ENCODE results near the gene ZFYVE28.

ZFYVE28 gene

DNA sequence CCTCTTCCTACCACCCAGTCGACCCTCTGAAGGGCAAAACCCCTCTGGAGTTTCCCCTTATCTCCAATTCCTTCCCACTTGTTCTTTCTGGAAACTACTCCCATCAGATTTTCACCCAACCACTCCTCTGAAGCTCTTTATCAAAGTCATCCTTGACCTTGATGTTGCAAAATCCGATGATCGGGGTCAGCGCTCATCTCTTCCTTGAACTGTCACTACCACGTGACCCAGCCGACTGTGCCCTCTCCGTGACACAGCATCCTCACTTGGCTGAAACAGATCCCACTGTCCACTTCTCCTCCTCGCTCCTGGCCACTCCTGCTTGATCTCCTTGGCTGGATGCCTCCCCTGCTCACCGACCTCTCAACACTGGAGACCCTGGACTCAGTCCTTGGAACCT lies 1.4 kb upstream of the ZFYVE28 start:
- Histone ChIP-seq H4K8ac (ENCODE audit: low read depth, low read length) (no peak overlapping the region), H3K27ac (ENCODE audit: low read depth, low read length) (no peak overlapping the region), H3K36me3 (ENCODE audit: control insufficient read depth, insufficient read depth, low read length) (no peaks in the 10 kb centered on the region), H2AK5ac (ENCODE audit: low read length) (no peak overlapping the region), H2BK5ac (ENCODE audit: low read length) (no peak overlapping the region), H4K5ac (ENCODE audit: low read length) (no peak overlapping the region), H3K27me3 (ENCODE audit: insufficient read depth, low read length, poor library complexity) (peaks cover 37% of the 10 kb centered on the region), H3K79me2 (ENCODE audit: control insufficient read depth, insufficient read depth, low read length) (no peaks in the 10 kb centered on the region), H3K79me1 (ENCODE audit: low read length) (no peaks in the 10 kb centered on the region), H3K23ac (ENCODE audit: low read length) (no peak overlapping the region), H3K56ac (ENCODE audit: low read length) (no peak overlapping the region), H3K4me2 (ENCODE audit: low read length) (no peak overlapping the region), H3K4ac (ENCODE audit: low read depth, low read length) (no peak overlapping the region), H2BK120ac (ENCODE audit: low read depth, low read length) (no peak overlapping the region), H3K18ac (ENCODE audit: low read length) (no peak overlapping the region), H2BK15ac (replicated peaks; ENCODE audit: low read depth) (no peak overlapping the region), H3K4me3 (ENCODE audit: low read length) (no peak overlapping the region), H3K9ac (ENCODE audit: low read length) (no peak overlapping the region), H3K4me1 (ENCODE audit: control insufficient read depth, low read depth, low read length) (peaks cover 4% of the 10 kb centered on the region)
- WGBS (ENCODE audit: extremely low coverage, insufficient coverage, low lambda C conversion rate), result no CpG with 5 or more reads among the region's 9 CpGs
- DNase-seq, result no peak

DNA sequence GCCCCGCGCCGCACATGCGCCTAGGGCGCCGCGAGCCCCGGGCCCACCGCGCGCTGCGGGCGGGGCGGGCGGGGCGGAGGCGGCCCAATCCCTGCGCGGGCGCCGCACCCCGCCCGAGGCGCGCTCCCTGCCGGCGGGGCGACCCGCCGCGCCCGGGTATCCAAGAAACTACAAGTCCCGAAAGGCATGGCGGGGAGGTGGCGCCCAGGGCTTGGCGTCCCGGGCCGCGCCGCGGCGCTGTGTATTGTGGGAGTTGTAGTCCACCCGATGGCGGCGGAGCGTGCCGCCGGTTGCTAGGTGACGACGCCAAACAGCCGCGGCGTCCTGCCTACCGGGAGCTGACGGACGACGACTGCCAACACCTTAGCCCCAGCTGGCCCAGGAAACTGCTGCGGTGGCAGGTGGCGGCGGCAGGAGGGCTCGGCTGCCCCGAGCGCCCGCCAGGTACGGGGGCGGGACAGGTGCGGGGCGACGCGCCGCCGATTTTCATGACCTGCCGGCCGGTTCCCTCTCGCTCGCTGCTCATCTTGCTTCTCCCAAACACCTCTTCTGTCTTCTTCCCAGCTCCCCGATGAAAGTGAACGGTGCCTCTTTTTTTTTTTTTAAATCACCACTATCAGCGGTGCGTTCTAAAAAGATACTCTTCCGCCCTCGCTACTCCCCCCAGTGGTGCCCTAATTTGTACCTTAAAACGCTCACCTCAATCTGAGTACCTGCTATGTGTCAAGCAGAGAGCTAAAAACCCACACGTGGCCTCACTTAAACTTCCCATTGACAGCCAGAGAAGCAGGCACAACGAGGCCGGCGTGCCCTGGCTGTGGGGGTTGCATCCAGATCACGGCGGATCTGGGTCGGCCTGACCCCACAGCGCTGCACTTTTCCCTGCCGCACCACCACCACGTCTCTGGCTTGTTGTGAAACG lies 466 bp upstream of the ZFYVE28 start, which contains the start of gene CFAP99:
Gene CFAP99 (plus strand): TSS at position 306 of the 922 bp plus-strand sequence.
- Histone ChIP-seq H3K4me2 (ENCODE audit: low read length) (peak within 1 kb of the TSS; percentile 70), H2BK120ac (ENCODE audit: low read depth, low read length) (no peak within 1 kb of the TSS), H4K8ac (ENCODE audit: low read depth, low read length) (no peak within 1 kb of the TSS), H3K56ac (ENCODE audit: low read length) (peak within 1 kb of the TSS; percentile 49), H3K36me3 (ENCODE audit: control insufficient read depth, insufficient read depth, low read length) (no peaks in the 10 kb centered on the region), H3K27ac (ENCODE audit: low read depth, low read length) (no peak within 1 kb of the TSS), H3K4ac (ENCODE audit: low read depth, low read length) (no peak within 1 kb of the TSS), H3K79me1 (ENCODE audit: low read length) (no peaks in the 10 kb centered on the region), H2BK15ac (replicated peaks; ENCODE audit: low read depth) (no peak within 1 kb of the TSS), H3K18ac (ENCODE audit: low read length) (no peak within 1 kb of the TSS), H3K27me3 (ENCODE audit: insufficient read depth, low read length, poor library complexity) (peaks cover 37% of the 10 kb centered on the region), H3K9ac (ENCODE audit: low read length) (peak within 1 kb of the TSS; percentile 34), H3K23ac (ENCODE audit: low read length) (peak within 1 kb of the TSS; percentile 66), H4K5ac (ENCODE audit: low read length) (no peak within 1 kb of the TSS), H3K79me2 (ENCODE audit: control insufficient read depth, insufficient read depth, low read length) (no peaks in the 10 kb centered on the region), H3K4me1 (ENCODE audit: control insufficient read depth, low read depth, low read length) (peaks cover 6% of the 10 kb centered on the region), H2AK5ac (ENCODE audit: low read length) (no peak within 1 kb of the TSS), H3K4me3 (ENCODE audit: low read length) (peak within 1 kb of the TSS; percentile 23), H2BK5ac (ENCODE audit: low read length) (no peak within 1 kb of the TSS)
- DNase-seq, result peak; percentile 98
- WGBS (ENCODE audit: extremely low coverage, insufficient coverage, low lambda C conversion rate), result no CpG with 5 or more reads among the region's 94 CpGs

DNA sequence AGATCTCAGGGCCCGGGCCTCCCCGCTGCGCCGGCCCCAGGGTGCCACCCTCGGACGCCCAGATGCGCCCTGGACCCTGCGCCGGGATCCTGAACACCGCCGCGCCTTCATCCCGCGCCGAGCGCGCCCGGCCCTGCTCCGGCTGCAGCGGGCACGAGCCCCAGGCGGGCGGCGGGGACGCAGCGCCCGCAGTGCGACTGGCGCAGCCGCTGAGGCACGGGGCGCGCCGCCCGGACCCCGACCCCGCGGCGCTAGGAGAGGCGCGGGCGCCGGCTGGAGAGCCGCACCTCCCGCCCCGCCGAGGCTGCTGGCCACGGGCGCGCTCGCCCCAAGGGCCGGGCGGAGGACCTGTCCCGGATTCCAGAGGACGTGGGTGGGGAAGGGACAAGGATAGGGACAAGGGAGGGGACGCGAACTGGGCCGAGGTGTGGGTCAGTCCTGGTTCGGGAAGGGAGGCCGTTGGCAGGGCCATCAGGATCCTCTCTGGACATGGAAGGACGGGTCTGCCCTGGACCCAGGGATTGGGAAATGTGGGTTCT lies 1.1 kb downstream of the ZFYVE28 start:
- Histone ChIP-seq H3K4me3 (ENCODE audit: low read length) (peak overlapping the region; percentile 41), H3K18ac (ENCODE audit: low read length) (no peak overlapping the region), H4K5ac (ENCODE audit: low read length) (no peak overlapping the region), H3K79me2 (ENCODE audit: control insufficient read depth, insufficient read depth, low read length) (no peaks in the 10 kb centered on the region), H3K9ac (ENCODE audit: low read length) (peak overlapping the region; percentile 62), H3K27me3 (ENCODE audit: insufficient read depth, low read length, poor library complexity) (peaks cover 37% of the 10 kb centered on the region), H3K27ac (ENCODE audit: low read depth, low read length) (no peak overlapping the region), H2BK120ac (ENCODE audit: low read depth, low read length) (no peak overlapping the region), H4K8ac (ENCODE audit: low read depth, low read length) (no peak overlapping the region), H3K56ac (ENCODE audit: low read length) (peak overlapping the region; percentile 88), H2BK5ac (ENCODE audit: low read length) (no peak overlapping the region), H3K79me1 (ENCODE audit: low read length) (no peaks in the 10 kb centered on the region), H3K4me1 (ENCODE audit: control insufficient read depth, low read depth, low read length) (peaks cover 10% of the 10 kb centered on the region), H3K4ac (ENCODE audit: low read depth, low read length) (no peak overlapping the region), H3K36me3 (ENCODE audit: control insufficient read depth, insufficient read depth, low read length) (no peaks in the 10 kb centered on the region), H3K4me2 (ENCODE audit: low read length) (peak overlapping the region; percentile 97), H2BK15ac (replicated peaks; ENCODE audit: low read depth) (no peak overlapping the region), H3K23ac (ENCODE audit: low read length) (peak overlapping the region; percentile 60), H2AK5ac (ENCODE audit: low read length) (no peak overlapping the region)
- DNase-seq, result no peak
- WGBS (ENCODE audit: extremely low coverage, insufficient coverage, low lambda C conversion rate), result no CpG with 5 or more reads among the region's 61 CpGs

DNA sequence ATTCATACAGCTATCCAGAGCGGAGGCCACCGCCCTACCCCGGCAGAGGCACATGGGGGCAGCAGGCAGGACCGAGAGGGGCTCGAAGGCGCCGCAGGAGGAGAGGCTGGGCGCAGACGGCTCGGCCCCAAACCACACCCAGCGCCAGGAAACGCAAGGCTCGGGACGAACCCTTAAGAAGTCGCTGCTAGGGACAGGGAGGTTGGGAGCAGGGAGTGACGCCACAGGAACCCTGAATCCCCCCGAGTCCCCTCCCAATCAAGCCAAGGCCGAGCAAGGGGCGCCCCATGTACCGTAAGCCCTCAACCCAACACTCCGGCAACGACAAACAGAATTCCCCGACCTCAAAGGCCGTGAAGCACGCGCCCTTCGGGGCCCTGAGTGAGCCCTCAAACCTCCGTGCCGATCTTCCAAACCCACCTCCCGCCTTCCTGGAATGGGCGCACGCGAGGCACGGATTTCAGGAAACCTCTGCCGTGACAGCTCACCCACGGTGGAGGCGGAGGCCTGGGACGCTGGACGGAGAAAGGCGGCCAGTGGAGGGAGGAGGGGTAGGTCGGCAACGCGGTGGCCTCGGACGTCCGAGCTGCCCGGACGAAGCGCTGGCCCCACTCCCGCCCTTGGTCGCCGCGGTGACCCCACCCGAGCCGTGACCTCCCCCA lies 1.8 kb downstream of the ZFYVE28 start:
- peaks cover 10% of the 10 kb centered on the region for H3K4me1 ChIP-seq (ENCODE audit: control insufficient read depth, low read depth, low read length)
- no peaks in the 10 kb centered on the region for H3K79me1 ChIP-seq (ENCODE audit: low read length)
- peak overlapping the region; percentile 62 for H3K9ac ChIP-seq (ENCODE audit: low read length)
- no peak overlapping the region for H2BK120ac ChIP-seq (ENCODE audit: low read depth, low read length)
- H3K4ac ChIP-seq (ENCODE audit: low read depth, low read length), result no peak overlapping the region
- H3K27me3 ChIP-seq (ENCODE audit: insufficient read depth, low read length, poor library complexity), result peaks cover 37% of the 10 kb centered on the region
- H2BK15ac ChIP-seq (replicated peaks; ENCODE audit: low read depth), result no peak overlapping the region
- H3K4me2 ChIP-seq (ENCODE audit: low read length), result peak overlapping the region; percentile 97
- H3K56ac ChIP-seq (ENCODE audit: low read length), result peak overlapping the region; percentile 88
- H3K18ac ChIP-seq (ENCODE audit: low read length), result no peak overlapping the region
- no peaks in the 10 kb centered on the region for H3K79me2 ChIP-seq (ENCODE audit: control insufficient read depth, insufficient read depth, low read length)
- H3K27ac ChIP-seq (ENCODE audit: low read depth, low read length), result no peak overlapping the region
- H2AK5ac ChIP-seq (ENCODE audit: low read length), result no peak overlapping the region
- H3K36me3 ChIP-seq (ENCODE audit: control insufficient read depth, insufficient read depth, low read length), result no peaks in the 10 kb centered on the region
- H4K5ac ChIP-seq (ENCODE audit: low read length), result no peak overlapping the region
- H4K8ac ChIP-seq (ENCODE audit: low read depth, low read length), result no peak overlapping the region
- H2BK5ac ChIP-seq (ENCODE audit: low read length), result no peak overlapping the region
- WGBS (ENCODE audit: extremely low coverage, insufficient coverage, low lambda C conversion rate), result no CpG with 5 or more reads among the region's 55 CpGs
- no peak overlapping the region for H3K23ac ChIP-seq (ENCODE audit: low read length)
- DNase-seq, result peak; percentile 80
- peak overlapping the region; percentile 41 for H3K4me3 ChIP-seq (ENCODE audit: low read length)

DNA sequence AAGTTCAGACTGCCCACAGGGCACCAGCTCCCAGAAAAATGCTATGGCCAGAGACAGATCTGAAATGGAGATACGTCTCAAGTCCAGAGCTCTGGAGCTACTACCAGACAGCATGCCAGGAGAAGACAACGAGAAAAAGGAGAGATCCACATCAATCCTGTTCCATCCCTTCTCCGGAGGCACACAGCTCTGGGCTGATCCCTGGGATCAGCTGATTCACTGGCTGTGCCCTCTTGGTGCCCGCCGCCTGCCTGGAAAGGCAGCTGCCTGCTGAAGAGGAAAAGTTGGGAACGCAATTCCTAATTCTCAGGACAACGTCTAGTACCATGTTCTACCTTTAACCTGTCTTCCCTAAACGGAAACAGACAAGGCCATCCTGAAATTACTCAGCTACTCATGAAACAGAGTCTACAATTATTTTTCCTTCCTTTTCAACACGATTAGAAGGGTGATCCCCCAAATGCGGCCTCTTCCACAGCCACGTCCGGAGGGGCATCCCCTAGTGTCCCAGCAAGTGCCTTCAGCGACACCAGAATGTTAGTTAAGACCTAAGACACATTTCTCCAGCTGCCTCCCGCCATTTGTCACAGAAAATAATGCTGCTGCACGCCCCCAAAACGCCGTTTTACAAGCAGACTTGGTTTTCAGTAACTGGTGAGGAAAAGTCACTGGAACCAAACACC lies 2.4 kb downstream of the ZFYVE28 start:
- H3K27me3 ChIP-seq (ENCODE audit: insufficient read depth, low read length, poor library complexity), result peaks cover 37% of the 10 kb centered on the region
- no peak overlapping the region for H3K27ac ChIP-seq (ENCODE audit: low read depth, low read length)
- peaks cover 10% of the 10 kb centered on the region for H3K4me1 ChIP-seq (ENCODE audit: control insufficient read depth, low read depth, low read length)
- no peak overlapping the region for H3K4ac ChIP-seq (ENCODE audit: low read depth, low read length)
- H3K79me2 ChIP-seq (ENCODE audit: control insufficient read depth, insufficient read depth, low read length), result no peaks in the 10 kb centered on the region
- no peak overlapping the region for H3K23ac ChIP-seq (ENCODE audit: low read length)
- H3K18ac ChIP-seq (ENCODE audit: low read length), result no peak overlapping the region
- H3K56ac ChIP-seq (ENCODE audit: low read length), result peak overlapping the region; percentile 51
- H3K9ac ChIP-seq (ENCODE audit: low read length), result peak overlapping the region; percentile 11
- no peak overlapping the region for H4K8ac ChIP-seq (ENCODE audit: low read depth, low read length)
- no peaks in the 10 kb centered on the region for H3K79me1 ChIP-seq (ENCODE audit: low read length)
- no peak overlapping the region for H2BK120ac ChIP-seq (ENCODE audit: low read depth, low read length)
- H3K4me2 ChIP-seq (ENCODE audit: low read length), result no peak overlapping the region
- H3K36me3 ChIP-seq (ENCODE audit: control insufficient read depth, insufficient read depth, low read length), result no peaks in the 10 kb centered on the region
- no peak overlapping the region for H2BK5ac ChIP-seq (ENCODE audit: low read length)
- DNase-seq, result no peak
- no peak overlapping the region for H2BK15ac ChIP-seq (replicated peaks; ENCODE audit: low read depth)
- no peak overlapping the region for H3K4me3 ChIP-seq (ENCODE audit: low read length)
- no peak overlapping the region for H2AK5ac ChIP-seq (ENCODE audit: low read length)
- WGBS (ENCODE audit: extremely low coverage, insufficient coverage, low lambda C conversion rate), result no CpG with 5 or more reads among the region's 17 CpGs
- no peak overlapping the region for H4K5ac ChIP-seq (ENCODE audit: low read length)
